ENCODE data around the gene EPB41L4A.

GRCh38 chr5:112264151-112264550 lies 154.9 kb downstream of the EPB41L4A start:
- no peak for TF ChIP-seq SUZ12 (IDR thresholded peaks at IDR 0.05)
- no peak for TF ChIP-seq BHLHE40 (IDR thresholded peaks at IDR 0.05; ENCODE audit: borderline replicate concordance)
- no peak for TF ChIP-seq PKNOX1 (IDR thresholded peaks at IDR 0.05)
- no peak for TF ChIP-seq ZNF384 (IDR thresholded peaks at IDR 0.05)
- TF ChIP-seq ELF4 (IDR thresholded peaks at IDR 0.05): no peak
- no peak for TF ChIP-seq FOXM1 (IDR thresholded peaks at IDR 0.05; ENCODE audit: borderline replicate concordance)

All from HEK293T (cell line).